HEK293 (cell line): ENCODE results near the gene ATRNL1.

Source experiments
- KLF10 ChIP-seq: fragments of 450-650 bp; IDR thresholded peaks from 2 replicates; pipeline ENCODE4 v1.5.1; 2018; ENCODE audit warnings: missing biosample characterization, mild to moderate bottlenecking, missing genetic modification characterization
- KLF16 ChIP-seq: fragments of 450-650 bp; formaldehyde crosslinking; IDR thresholded peaks from 2 replicates; pipeline ENCODE4 v1.5.1; 2017; ENCODE audit warnings: missing biosample characterization, missing genetic modification characterization
- ZBTB1 ChIP-seq: fragments of 450-650 bp; formaldehyde crosslinking; IDR thresholded peaks from 2 replicates; pipeline ENCODE4 v1.5.1; 2016; ENCODE audit warnings: missing biosample characterization, missing genetic modification characterization
- ZNF274 ChIP-seq, 2 experiments: fragments of 200-500 bp in 1 of 2; fragments of 450-650 bp in 1 of 2; sonication (Bioruptor generic) in 1 of 2; formaldehyde crosslinking in 1 of 2; IDR thresholded peaks; 2 replicates each; pipeline versions ENCODE4 v1.5.1 to v1.6.1; 2014 to 2016; ENCODE audit warnings: borderline replicate concordance in 1 of 2, inconsistent platforms in 1 of 2, low read length in 1 of 2, missing biosample characterization in 1 of 2, missing genetic modification characterization in 1 of 2
- ZNF664 ChIP-seq: fragments of 450-650 bp; formaldehyde crosslinking; IDR thresholded peaks from 2 replicates; pipeline ENCODE4 v1.5.1; 2016; ENCODE audit warnings: missing biosample characterization, missing genetic modification characterization
- ZNF670 ChIP-seq: fragments of 450-650 bp; formaldehyde crosslinking; IDR thresholded peaks from 2 replicates; pipeline ENCODE4 v1.5.1; 2016; ENCODE audit warnings: missing biosample characterization, missing genetic modification characterization, low read depth
- ZNF707 ChIP-seq: fragments of 450-650 bp; formaldehyde crosslinking; IDR thresholded peaks from 2 replicates; pipeline ENCODE4 v1.5.1; 2016; ENCODE audit warnings: missing biosample characterization, missing genetic modification characterization
- TF ChIP-seq, protein P1 (sequence below): fragments of 450-650 bp; formaldehyde crosslinking; IDR thresholded peaks from 2 replicates; pipeline ENCODE4 v1.5.1; 2016; ENCODE audit warnings: missing biosample characterization, missing genetic modification characterization
- TF ChIP-seq, protein P2 (sequence below): fragments of 450-650 bp; formaldehyde crosslinking; IDR thresholded peaks from 2 replicates; pipeline ENCODE4 v1.5.1; 2016; ENCODE audit warnings: missing biosample characterization, missing genetic modification characterization

DNA sequence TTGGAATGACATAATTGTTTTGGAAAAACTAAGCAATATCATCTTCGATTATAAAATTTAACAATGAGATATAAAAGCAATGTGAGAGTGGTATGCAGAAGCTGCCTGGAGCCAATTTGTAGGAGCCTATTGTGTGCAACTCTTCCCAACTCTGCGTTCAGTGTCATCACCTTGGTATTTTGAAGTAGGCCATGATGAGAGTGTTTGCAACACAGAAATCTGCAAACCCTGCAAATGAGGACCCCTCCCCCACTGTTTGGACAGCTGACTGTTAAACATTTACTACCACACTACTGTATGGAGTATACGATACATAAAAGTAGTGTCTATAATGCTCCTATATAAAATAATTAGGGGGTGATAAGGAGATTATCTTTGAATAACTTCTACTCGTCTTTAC, 531.3 kb downstream of the ATRNL1 start:
- TF ChIP-seq, protein P1, sequence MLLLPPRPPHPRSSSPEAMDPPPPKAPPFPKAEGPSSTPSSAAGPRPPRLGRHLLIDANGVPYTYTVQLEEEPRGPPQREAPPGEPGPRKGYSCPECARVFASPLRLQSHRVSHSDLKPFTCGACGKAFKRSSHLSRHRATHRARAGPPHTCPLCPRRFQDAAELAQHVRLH (tag by site-specific recombination): no peak
- TF ChIP-seq, protein P2, sequence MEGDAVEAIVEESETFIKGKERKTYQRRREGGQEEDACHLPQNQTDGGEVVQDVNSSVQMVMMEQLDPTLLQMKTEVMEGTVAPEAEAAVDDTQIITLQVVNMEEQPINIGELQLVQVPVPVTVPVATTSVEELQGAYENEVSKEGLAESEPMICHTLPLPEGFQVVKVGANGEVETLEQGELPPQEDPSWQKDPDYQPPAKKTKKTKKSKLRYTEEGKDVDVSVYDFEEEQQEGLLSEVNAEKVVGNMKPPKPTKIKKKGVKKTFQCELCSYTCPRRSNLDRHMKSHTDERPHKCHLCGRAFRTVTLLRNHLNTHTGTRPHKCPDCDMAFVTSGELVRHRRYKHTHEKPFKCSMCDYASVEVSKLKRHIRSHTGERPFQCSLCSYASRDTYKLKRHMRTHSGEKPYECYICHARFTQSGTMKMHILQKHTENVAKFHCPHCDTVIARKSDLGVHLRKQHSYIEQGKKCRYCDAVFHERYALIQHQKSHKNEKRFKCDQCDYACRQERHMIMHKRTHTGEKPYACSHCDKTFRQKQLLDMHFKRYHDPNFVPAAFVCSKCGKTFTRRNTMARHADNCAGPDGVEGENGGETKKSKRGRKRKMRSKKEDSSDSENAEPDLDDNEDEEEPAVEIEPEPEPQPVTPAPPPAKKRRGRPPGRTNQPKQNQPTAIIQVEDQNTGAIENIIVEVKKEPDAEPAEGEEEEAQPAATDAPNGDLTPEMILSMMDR (tag by site-specific recombination): no peak
- no peak for TF ChIP-seq ZNF664 (tag by site-specific recombination)
- TF ChIP-seq ZBTB1 (tag by site-specific recombination): no peak
- TF ChIP-seq ZNF274 (IDR thresholded peaks at IDR 0.05; ENCODE audit: low read length): no peak
- TF ChIP-seq ZNF274 (tag by site-specific recombination; IDR thresholded peaks at IDR 0.05; ENCODE audit: borderline replicate concordance): no peak
- TF ChIP-seq ZNF707: no peak
- no peak for TF ChIP-seq KLF16 (tag by site-specific recombination)
- TF ChIP-seq ZNF670 (tag by site-specific recombination): no peak
- no peak for TF ChIP-seq KLF10 (tag by site-specific recombination)
